GM12878 (cell line): ENCODE measurements around the gene HSPB8. TPM values are rescaled to one million over a fixed set of nuclear protein-coding genes. Genes with fewer than 3 reads are reported as not detected.

ENCODE experiments used
- ATAC-seq: fragments of 200-7000 bp; cut with Tn5 transposase; 3 replicates; pipeline ENCODE4 v1.9.1; 2020; ENCODE audit warnings: mild to moderate bottlenecking, moderate library complexity
- BruUV-seq: library from RNA; stranded (reverse); fragments of 400-500 nt; replicated peaks from 2 replicates; lab custom pipeline; 2021; lab: Mats Ljungman, UMichigan
- CTCF ChIA-PET: fragments of 300-600 bp; sonication (Branson Sonifier 250); formaldehyde crosslinking; extraction: SDS; loops from one replicate; lab custom pipeline; 2021; ENCODE audit warnings: inconsistent platforms; lab: Yijun Ruan, JAX
- POLR2A ChIA-PET: fragments of 350-600 bp; formaldehyde crosslinking; extraction: SDS; loops from one replicate; lab custom pipeline; 2021; ENCODE audit warnings: inconsistent platforms; lab: Charles Lee
- RAD21 ChIA-PET: fragments of 300-600 bp; sonication (Branson Sonifier 250); formaldehyde crosslinking; loops from one replicate; lab custom pipeline; 2023; ENCODE audit warnings: antibody characterized with exemption; ENCODE audit not compliant: unreplicated experiment; lab: Charles Lee
- SMC1A ChIA-PET: fragments of 300-600 bp; sonication (Branson Sonifier 250); formaldehyde crosslinking; loops from one replicate; lab custom pipeline; 2023; ENCODE audit not compliant: unreplicated experiment, uncharacterized antibody; lab: Charles Lee
- DNase-seq: peaks from one replicate; pipeline ENCODE4 v3.0.0-alpha.2; 2011; ENCODE audit warnings: low read depth, low spot score
- FAIRE-seq: peaks from 3 replicates; lab custom pipeline; 2011; peaks lifted over from hg19 to GRCh38; lab: Jason Lieb, UNC
- H2AFZ ChIP-seq: 2 replicates; pipeline ENCODE4 v1.6.0; 2011; ENCODE audit warnings: low read depth, low read length, control low read depth; ENCODE audit not compliant: control insufficient read depth
- H3K27ac ChIP-seq: 2 replicates; pipeline ENCODE4 v1.5.1; 2011; ENCODE audit warnings: control low read depth; ENCODE audit not compliant: control insufficient read depth, insufficient read depth
- H3K27me3 ChIP-seq, 2 experiments: replicated peaks in 1 of 2; 2 replicates each; pipeline versions ENCODE4 v1.6.0 to v1.6.1; 2011; ENCODE audit warnings: low read length in 1 of 2; ENCODE audit not compliant: control insufficient read depth in 2 of 2, insufficient read depth in 2 of 2
- H3K36me3 ChIP-seq, 2 experiments: 2 replicates each; pipeline ENCODE4 v1.5.1; 2011; ENCODE audit warnings: low read length in 1 of 2; ENCODE audit not compliant: control insufficient read depth in 2 of 2, insufficient read depth in 2 of 2
- H3K4me1 ChIP-seq: 2 replicates; pipeline ENCODE4 v1.6.1; 2011; ENCODE audit warnings: mild to moderate bottlenecking, low read length, moderate library complexity, mixed read lengths; ENCODE audit not compliant: control insufficient read depth, insufficient read depth
- H3K4me2 ChIP-seq: 2 replicates; pipeline ENCODE4 v1.6.0; 2011; ENCODE audit warnings: control low read depth; ENCODE audit not compliant: control insufficient read depth, insufficient read depth
- H3K4me3 ChIP-seq: fragments of 200-600 bp; sonication (generic); 2 replicates; pipeline ENCODE4 v1.5.1; 2016
- H3K79me2 ChIP-seq: 2 replicates; pipeline ENCODE4 v1.6.0; 2011; ENCODE audit warnings: low read length; ENCODE audit not compliant: control insufficient read depth, insufficient read depth
- H3K9ac ChIP-seq: 2 replicates; pipeline ENCODE4 v1.8.0; 2011; ENCODE audit warnings: low read length, control low read depth, mixed read lengths; ENCODE audit not compliant: control insufficient read depth, insufficient read depth
- H3K9me3 ChIP-seq: replicated peaks from 3 replicates; pipeline ENCODE4 v1.5.1; 2011; ENCODE audit warnings: mild to moderate bottlenecking, low read length; ENCODE audit not compliant: control insufficient read depth, insufficient read depth
- H4K20me1 ChIP-seq: 2 replicates; pipeline ENCODE4 v1.6.0; 2011; ENCODE audit not compliant: control insufficient read depth, insufficient read depth
- CHD1 ChIP-seq: IDR thresholded peaks from 2 replicates; pipeline ENCODE4 v1.6.1; 2012; ENCODE audit warnings: low read depth, low read length, improper control_type of control experiment
- CHD2 ChIP-seq: IDR thresholded peaks from 2 replicates; pipeline ENCODE4 v1.6.1; 2011; ENCODE audit warnings: low read depth, low read length, improper control_type of control experiment, borderline replicate concordance
- CREB1 ChIP-seq: IDR thresholded peaks from 2 replicates; pipeline ENCODE4 v1.6.1; 2012; ENCODE audit warnings: low read depth, mild to moderate bottlenecking, inconsistent platforms
- EZH2 ChIP-seq: IDR thresholded peaks from 2 replicates; pipeline ENCODE4 v1.6.1; 2012; ENCODE audit warnings: low read depth, mild to moderate bottlenecking, control low read depth, inconsistent platforms, low read length, borderline replicate concordance; ENCODE audit not compliant: control insufficient read depth
- FOXM1 ChIP-seq: IDR thresholded peaks from 2 replicates; pipeline ENCODE4 v1.6.1; 2012; ENCODE audit warnings: low read depth, mild to moderate bottlenecking, inconsistent platforms, low read length, moderate library complexity
- HDAC6 ChIP-seq: fragments of 200-600 bp; sonication (generic); IDR thresholded peaks from one replicate; pipeline ENCODE4 v1.8.0; 2017; ENCODE audit warnings: antibody characterized with exemption; ENCODE audit not compliant: unreplicated experiment
- LARP7 ChIP-seq: fragments of 450-650 bp; IDR thresholded peaks from 2 replicates; pipeline ENCODE4 v1.6.1; 2017; ENCODE audit warnings: mild to moderate bottlenecking
- NR2C1 ChIP-seq: fragments of 450-650 bp; IDR thresholded peaks from 2 replicates; pipeline ENCODE4 v1.6.1; 2017; ENCODE audit warnings: antibody characterized with exemption, mild to moderate bottlenecking, moderate library complexity
- PAX5 ChIP-seq: IDR thresholded peaks from 2 replicates; pipeline ENCODE4 v1.6.1; 2011; ENCODE audit warnings: low read depth, low read length, borderline replicate concordance
- POLR2AphosphoS5 ChIP-seq: IDR thresholded peaks from 2 replicates; pipeline ENCODE4 v1.6.1; 2011; ENCODE audit warnings: mild to moderate bottlenecking, low read length, inconsistent platforms
- RAD21 ChIP-seq: IDR thresholded peaks from 2 replicates; pipeline ENCODE4 v1.6.1; 2011; ENCODE audit warnings: mild to moderate bottlenecking, low read depth, low read length, moderate library complexity; ENCODE audit not compliant: insufficient read depth
- RB1 ChIP-seq: fragments of 450-650 bp; formaldehyde crosslinking; IDR thresholded peaks from 2 replicates; pipeline ENCODE4 v1.6.1; 2017; ENCODE audit warnings: mild to moderate bottlenecking, borderline replicate concordance
- RBBP5 ChIP-seq: fragments of 200-600 bp; sonication (generic); conservative IDR thresholded peaks from 2 replicates; pipeline ENCODE4 v1.6.1; 2016
- SRF ChIP-seq, 2 experiments: IDR thresholded peaks; 2 replicates each; pipeline ENCODE4 v1.6.1; 2011; ENCODE audit warnings: low read depth in 2 of 2, low read length in 2 of 2, mild to moderate bottlenecking in 1 of 2, moderate library complexity in 1 of 2
- WGBS: methylation state at CpG from one replicate; pipeline ENCODE4 v1.1.6; 2016; ENCODE audit warnings: low lambda C conversion rate; ENCODE audit not compliant: insufficient replicate concordance, insufficient coverage; ENCODE audit errors: missing lambda C conversion rate; 5-methylcytosine and 5-hydroxymethylcytosine counted together
- in situ Hi-C: fragments of 300-500 bp; cut with MboI; formaldehyde crosslinking; loops from 9 replicates; pipeline ENCODE4 v1.14.3; 2018; ENCODE audit warnings: mixed read lengths
- intact Hi-C: fragments of 100-400 bp; cut with micrococcal nuclease; formaldehyde crosslinking; loops from one replicate; pipeline ENCODE4 v1.14.2; 2022; ENCODE audit not compliant: unreplicated experiment
- polyA plus RNA-seq, 11 experiments: library from polyadenylated mRNA; depleted of rRNA in 4 of 11; unstranded in 6 of 11; stranded (reverse) in 5 of 11; fragments of >200 nt; fragmentation: Nextera tagmentation in 4 of 11; fragmentation: Illumina TruSeq in 1 of 11; extraction: Ambion mirVana in 4 of 11; extraction: Trizol in 1 of 11; gene quantifications; 1 replicate in 1 of 11; 2 replicates in 10 of 11; pipeline versions ENCODE4 v1.2.1 to v1.2.3, GENCODE V29; 2011 to 2016; ENCODE audit warnings: inconsistent platforms in 2 of 11, missing spikeins in 2 of 11, low read depth in 1 of 11
- total RNA-seq, 4 experiments: library from RNA; depleted of rRNA in 3 of 4; stranded (reverse); fragments of >200 nt in 3 of 4; fragmentation: Illumina TruSeq in 1 of 4; extraction: Trizol in 1 of 4; gene quantifications; 2 replicates each; pipeline versions ENCODE4 v1.2.1 to v1.2.3, GENCODE V29; 2013 to 2021
- TF ChIP-seq, protein P1 (sequence below): fragments of 450-650 bp; IDR thresholded peaks from 2 replicates; pipeline ENCODE4 v1.6.1; 2017; ENCODE audit warnings: borderline replicate concordance
- TF ChIP-seq, protein P2 (sequence below): IDR thresholded peaks from 2 replicates; pipeline ENCODE4 v1.6.1; 2011; ENCODE audit warnings: low read depth, low read length, improper control_type of control experiment, borderline replicate concordance
- TF ChIP-seq, protein P3 (sequence below): IDR thresholded peaks from 2 replicates; pipeline ENCODE4 v1.6.1; 2012; ENCODE audit warnings: low read length, inconsistent platforms

Gene HSPB8
- total and polyA plus RNA-seq, 10 of the 15 experiments (the other 5 are each of a cell fraction or from before 2014, with no cell fraction given), result 0.10 TPM; not detected in 9

DNA sequence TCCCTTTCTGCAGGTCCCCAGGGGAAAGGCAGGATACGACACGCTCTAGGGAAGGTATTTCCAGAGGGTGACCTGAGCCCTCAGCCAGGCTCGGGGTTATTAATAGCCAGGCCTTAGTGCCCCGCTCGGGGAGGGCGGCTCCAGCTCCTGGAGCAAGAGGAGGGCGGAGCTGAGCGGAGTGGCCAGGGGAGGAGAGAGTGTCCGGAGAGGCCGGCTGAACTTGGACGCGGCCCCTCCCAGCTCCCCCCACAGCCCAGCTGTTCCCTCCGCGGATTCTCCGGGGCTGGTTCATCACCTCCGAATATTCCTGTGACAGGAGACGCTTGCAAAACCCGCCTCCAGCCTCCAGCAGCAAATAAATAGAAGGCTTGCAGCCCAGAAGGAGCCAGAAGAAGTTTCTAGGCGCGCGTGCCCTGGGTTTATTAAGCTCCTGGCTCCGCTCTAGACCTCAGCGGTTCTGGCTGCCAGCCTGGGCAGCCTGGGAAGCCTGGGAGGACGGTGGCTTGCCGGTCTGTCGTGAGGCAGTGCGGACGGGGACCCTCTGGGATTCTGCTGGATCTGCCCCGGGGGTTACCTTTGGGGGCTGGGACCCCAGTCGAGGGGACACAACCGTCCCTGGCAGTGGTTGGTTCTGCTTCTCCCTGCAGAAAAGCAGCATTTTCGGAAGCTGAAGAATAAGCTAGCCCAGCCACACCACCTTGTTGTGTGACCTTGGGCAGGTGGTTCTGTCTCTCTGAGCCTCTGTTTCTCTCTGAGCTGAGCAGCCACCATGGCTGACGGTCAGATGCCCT, at the start of gene HSPB8 (continued):
- no peak for TF ChIP-seq CHD1
- TF ChIP-seq, protein P1, sequence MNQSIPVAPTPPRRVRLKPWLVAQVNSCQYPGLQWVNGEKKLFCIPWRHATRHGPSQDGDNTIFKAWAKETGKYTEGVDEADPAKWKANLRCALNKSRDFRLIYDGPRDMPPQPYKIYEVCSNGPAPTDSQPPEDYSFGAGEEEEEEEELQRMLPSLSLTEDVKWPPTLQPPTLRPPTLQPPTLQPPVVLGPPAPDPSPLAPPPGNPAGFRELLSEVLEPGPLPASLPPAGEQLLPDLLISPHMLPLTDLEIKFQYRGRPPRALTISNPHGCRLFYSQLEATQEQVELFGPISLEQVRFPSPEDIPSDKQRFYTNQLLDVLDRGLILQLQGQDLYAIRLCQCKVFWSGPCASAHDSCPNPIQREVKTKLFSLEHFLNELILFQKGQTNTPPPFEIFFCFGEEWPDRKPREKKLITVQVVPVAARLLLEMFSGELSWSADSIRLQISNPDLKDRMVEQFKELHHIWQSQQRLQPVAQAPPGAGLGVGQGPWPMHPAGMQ, result no peak
- no peak for TF ChIP-seq HDAC6
- TF ChIP-seq RAD21, result no peak

DNA sequence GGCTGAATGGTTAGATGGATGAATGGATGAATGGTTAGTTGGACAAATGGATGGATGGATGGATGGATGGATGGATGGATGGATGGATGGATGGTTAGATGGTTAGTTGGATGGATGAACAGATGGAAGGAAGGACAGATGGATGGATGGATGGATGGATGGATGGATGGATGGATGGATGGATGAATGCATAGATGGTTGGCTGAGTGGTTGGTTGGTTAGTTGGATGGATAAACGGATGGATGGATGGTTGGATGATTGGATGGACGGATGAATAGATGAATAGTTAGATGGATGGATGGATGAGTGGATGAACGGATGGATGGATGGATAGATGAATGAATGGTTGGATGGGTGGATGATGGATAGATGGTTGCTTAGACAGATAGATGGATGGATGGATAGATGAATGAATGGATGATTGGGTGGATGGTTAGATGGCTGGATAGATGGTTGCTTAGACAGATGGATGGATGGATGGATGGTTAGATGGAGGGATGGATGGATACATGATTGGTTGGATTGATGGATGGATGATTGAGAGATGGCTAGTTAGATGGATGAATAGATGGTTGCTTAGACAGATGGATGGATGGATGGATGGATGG, 48.8 kb upstream of the HSPB8 start:
- Histone ChIP-seq H3K36me3 (no peaks in the 10 kb centered on the region), H3K9ac (no peak overlapping the region), H2AFZ (no peak overlapping the region), H3K27ac (no peak overlapping the region), H3K4me2 (no peak overlapping the region), H3K9me3 (no peaks in the 10 kb centered on the region; the same call in 2 of the 3 replicates), H3K27me3 (no peaks in the 10 kb centered on the region), H3K4me1 (no peaks in the 10 kb centered on the region), H4K20me1 (no peaks in the 10 kb centered on the region), H3K79me2 (no peaks in the 10 kb centered on the region), H3K4me3 (no peak overlapping the region)
- WGBS, result 15% methylated on average over 3 of the region's 3 CpGs
- ChIA-PET CTCF (no interaction called here), SMC1A (no interaction called here), RAD21 (no interaction called here), POLR2A (no interaction called here)
- DNase-seq (no peak), FAIRE-seq (no peak), ATAC-seq (no peak)
- in situ Hi-C loops (no loop called here), intact Hi-C loops (no loop called here)
- no TSS peak for BruUV-seq
- TF ChIP-seq CHD2 (no peak), POLR2AphosphoS5 (no peak), NR2C1 (no peak), RBBP5 (no peak), SRF (IDR thresholded peaks at IDR 0.05; ENCODE audit: low read depth in 2 of 2, low read length in 2 of 2) (no peak), EZH2 (no peak), PAX5 (no peak), CREB1 (no peak), FOXM1 (no peak), RB1 (no peak), LARP7 (no peak)
- TF ChIP-seq, protein P2, sequence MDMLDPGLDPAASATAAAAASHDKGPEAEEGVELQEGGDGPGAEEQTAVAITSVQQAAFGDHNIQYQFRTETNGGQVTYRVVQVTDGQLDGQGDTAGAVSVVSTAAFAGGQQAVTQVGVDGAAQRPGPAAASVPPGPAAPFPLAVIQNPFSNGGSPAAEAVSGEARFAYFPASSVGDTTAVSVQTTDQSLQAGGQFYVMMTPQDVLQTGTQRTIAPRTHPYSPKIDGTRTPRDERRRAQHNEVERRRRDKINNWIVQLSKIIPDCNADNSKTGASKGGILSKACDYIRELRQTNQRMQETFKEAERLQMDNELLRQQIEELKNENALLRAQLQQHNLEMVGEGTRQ, result no peak
- TF ChIP-seq, protein P3, sequence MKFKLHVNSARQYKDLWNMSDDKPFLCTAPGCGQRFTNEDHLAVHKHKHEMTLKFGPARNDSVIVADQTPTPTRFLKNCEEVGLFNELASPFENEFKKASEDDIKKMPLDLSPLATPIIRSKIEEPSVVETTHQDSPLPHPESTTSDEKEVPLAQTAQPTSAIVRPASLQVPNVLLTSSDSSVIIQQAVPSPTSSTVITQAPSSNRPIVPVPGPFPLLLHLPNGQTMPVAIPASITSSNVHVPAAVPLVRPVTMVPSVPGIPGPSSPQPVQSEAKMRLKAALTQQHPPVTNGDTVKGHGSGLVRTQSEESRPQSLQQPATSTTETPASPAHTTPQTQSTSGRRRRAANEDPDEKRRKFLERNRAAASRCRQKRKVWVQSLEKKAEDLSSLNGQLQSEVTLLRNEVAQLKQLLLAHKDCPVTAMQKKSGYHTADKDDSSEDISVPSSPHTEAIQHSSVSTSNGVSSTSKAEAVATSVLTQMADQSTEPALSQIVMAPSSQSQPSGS, result no peak
